Cortex of kidney (tissue), 1 donor: ENCODE results near the gene C20orf204.
A peak's percentile ranks its signal among the peaks of the same experiment; 100 is the strongest.

ENCODE experiments used
- DNase-seq: peaks from one replicate; lab custom pipeline; 2025; lab: John Stamatoyannopoulos, UW

Gene C20orf204

GRCh38 chr20:64056889-64057627 is 21.1 kb downstream of the C20orf204 start:
- no peak for DNase-seq

GRCh38 chr20:64057628-64058498 is 21.9 kb downstream of the C20orf204 start:
- no peak for DNase-seq

- DNase-seq: no peak
Measured at GRCh38 chr20:64058536-64058935, 22.6 kb downstream of the C20orf204 start.

- no peak for DNase-seq
Measured at GRCh38 chr20:64062276-64062595, 26.3 kb downstream of the C20orf204 start.

- DNase-seq: peak; percentile 43
Measured at GRCh38 chr20:64062596-64063388, 26.8 kb downstream of the C20orf204 start, which contains the start of gene TCEA2. Gene TCEA2, plus strand, starts transcription at chr20:64063198. Its CDS starts 115 bp downstream, at chr20:64063313.

GRCh38 chr20:64063389-64064144 is 27.6 kb downstream of the C20orf204 start:
- no peak for DNase-seq

- DNase-seq: no peak
Measured at GRCh38 chr20:64064145-64064698, 28.2 kb downstream of the C20orf204 start.

GRCh38 chr20:64065062-64065973 is 29.3 kb downstream of the C20orf204 start:
- no peak for DNase-seq

- no peak for DNase-seq
Measured at GRCh38 chr20:64065974-64066343, 30.0 kb downstream of the C20orf204 start.

GRCh38 chr20:64067005-64067632 is 31.1 kb downstream of the C20orf204 start:
- no peak for DNase-seq

GRCh38 chr20:64067733-64068307 is 31.8 kb downstream of the C20orf204 start:
- no peak for DNase-seq

GRCh38 chr20:64068386-64069208 is 32.6 kb downstream of the C20orf204 start:
- DNase-seq: no peak

GRCh38 chr20:64069209-64069613 is 33.2 kb downstream of the C20orf204 start:
- no peak for DNase-seq

GRCh38 chr20:64069614-64070243 is 33.7 kb downstream of the C20orf204 start:
- DNase-seq: no peak

- DNase-seq: no peak
Measured at GRCh38 chr20:64070244-64070993, 34.4 kb downstream of the C20orf204 start.

GRCh38 chr20:64071341-64072332 is 35.7 kb downstream of the C20orf204 start:
- no peak for DNase-seq
